Stimulated activated memory B cell treated with anti-CD40 and anti-IgM and Interleukin-4, amounts not matched to agents 10 μg/mL and 1 μg/mL and 100 μg/mL, for 72 hours (primary cell): ENCODE results near the gene FCF1.

Source experiments
- ATAC-seq: fragments of 150-1000 bp; cut with Tn5 transposase; 2 replicates; pipeline ENCODE4 v1.10.0; 2021
- H3K27ac Mint-ChIP-seq: one replicate; pipeline ENCODE4 v1.8.0; 2022; ENCODE audit warnings: mild to moderate bottlenecking, mixed read lengths
- H3K27me3 Mint-ChIP-seq: one replicate; pipeline ENCODE4 v1.8.0; 2022; ENCODE audit warnings: mixed read lengths
- H3K36me3 Mint-ChIP-seq: one replicate; pipeline ENCODE4 v1.8.0; 2022; ENCODE audit warnings: mixed read lengths
- H3K4me1 Mint-ChIP-seq: one replicate; pipeline ENCODE4 v1.8.0; 2022; ENCODE audit warnings: mixed read lengths
- H3K4me3 Mint-ChIP-seq: one replicate; pipeline ENCODE4 v1.8.0; 2022; ENCODE audit warnings: mild to moderate bottlenecking, moderate library complexity, mixed read lengths
- H3K9me3 Mint-ChIP-seq: one replicate; pipeline ENCODE4 v1.8.0; 2022; ENCODE audit warnings: mixed read lengths

FCF1 gene

DNA sequence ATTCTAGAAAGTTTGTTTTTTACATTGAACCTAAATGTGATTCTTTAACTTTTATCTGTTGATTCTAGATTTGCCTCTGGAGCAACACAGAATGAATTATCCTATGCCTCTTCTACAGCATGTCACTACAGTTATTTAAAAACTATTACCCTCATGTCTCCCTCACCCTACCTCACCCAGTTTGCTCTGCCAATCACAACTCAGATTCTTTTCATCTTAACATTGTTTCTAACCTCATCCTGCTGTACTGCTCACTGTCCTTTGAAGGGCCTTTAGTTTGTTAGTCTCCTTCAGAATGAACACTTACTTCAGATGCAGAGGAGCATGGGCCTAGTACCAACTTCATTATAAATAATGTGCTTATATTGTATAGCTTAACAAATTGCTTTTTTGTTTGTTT is 71.7 kb downstream of the FCF1 start:
- H3K4me1 Mint-ChIP-seq, result peaks cover 15% of the 10 kb centered on the region
- no peak overlapping the region for H3K27ac Mint-ChIP-seq
- H3K9me3 Mint-ChIP-seq, result no peaks in the 10 kb centered on the region
- peaks cover 74% of the 10 kb centered on the region for H3K36me3 Mint-ChIP-seq
- H3K4me3 Mint-ChIP-seq, result no peak overlapping the region
- H3K27me3 Mint-ChIP-seq, result no peaks in the 10 kb centered on the region
- ATAC-seq, result no peak

DNA sequence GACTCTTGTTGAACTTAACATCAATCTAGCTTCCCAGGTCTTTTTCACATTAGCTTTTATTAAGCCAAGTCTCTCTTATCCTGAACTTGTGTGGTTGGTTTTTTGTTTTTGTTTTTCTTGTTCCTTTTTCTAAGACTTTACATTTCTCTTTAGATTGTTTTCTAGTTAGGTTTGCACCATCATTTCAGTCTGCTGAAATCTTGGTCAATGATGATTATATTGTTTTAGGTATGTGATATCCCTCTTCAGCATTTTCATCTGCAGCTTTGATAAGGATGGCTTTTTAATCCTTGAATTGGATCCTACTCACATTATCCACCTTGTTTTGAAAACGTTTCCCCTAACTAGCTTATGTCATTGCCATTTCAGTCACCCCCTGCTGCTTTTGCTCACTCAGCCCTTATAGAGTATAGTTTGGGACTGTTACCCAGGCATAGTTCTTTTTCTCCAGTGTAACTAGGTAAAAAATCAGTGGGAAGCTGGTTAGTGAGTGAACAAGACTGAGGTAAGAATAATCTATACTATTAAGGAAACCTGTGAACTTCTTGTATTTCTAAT is 72.2 kb downstream of the FCF1 start:
- Mint-ChIP-seq H3K4me3 (no peak overlapping the region), H3K36me3 (peaks cover 74% of the 10 kb centered on the region), H3K27ac (no peak overlapping the region)

DNA sequence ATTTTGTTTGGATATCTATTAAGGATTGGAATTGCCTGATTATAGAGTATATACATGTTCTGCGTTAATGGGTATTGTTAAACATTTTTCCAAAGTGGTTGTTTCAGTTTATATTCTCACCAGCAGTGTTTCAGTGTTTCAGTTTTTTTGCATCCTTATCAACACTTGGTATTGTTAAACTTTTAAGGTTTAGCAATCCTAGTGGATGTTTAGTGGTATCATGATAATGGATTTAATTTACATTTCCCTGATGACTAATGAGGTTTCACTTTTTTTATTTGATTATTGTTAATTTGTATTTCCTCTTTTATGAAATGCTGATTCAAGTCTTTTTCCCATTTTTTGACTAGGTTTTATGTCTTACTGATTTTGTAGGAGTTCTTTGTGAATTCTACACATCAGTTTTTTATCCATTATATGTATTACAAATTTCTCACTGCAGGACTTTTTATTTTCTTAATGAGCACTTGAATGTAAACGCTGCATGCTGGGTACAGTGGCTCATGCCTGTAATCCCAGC is 73.9 kb downstream of the FCF1 start:
- Mint-ChIP-seq H3K36me3 (peaks cover 68% of the 10 kb centered on the region), H3K4me1 (peaks cover 15% of the 10 kb centered on the region), H3K27ac (no peak overlapping the region), H3K4me3 (no peak overlapping the region), H3K9me3 (peaks cover 4% of the 10 kb centered on the region), H3K27me3 (no peaks in the 10 kb centered on the region)
- no peak for ATAC-seq

More for the DNA sequence above, 72.2 kb downstream of the FCF1 start:
- Mint-ChIP-seq H3K9me3 (no peaks in the 10 kb centered on the region), H3K27me3 (no peaks in the 10 kb centered on the region), H3K4me1 (peaks cover 15% of the 10 kb centered on the region)
- no peak for ATAC-seq
